Measurements from ENCODE around the gene LPIN1. TPM values are rescaled to one million over a fixed set of nuclear protein-coding genes. Genes with fewer than 3 reads are reported as not detected.

Gene LPIN1
- total RNA-seq: 62.4 TPM
- long read RNA-seq, full-length matches to known transcripts: 11 of 82 reads
- long read RNA-seq, partial matches to known transcripts: 40 of 82 reads
- long read RNA-seq, other reads (novel, unspliced or antisense): 31 of 82 reads

GRCh38 chr2:11746376-11746806 lies at the start of gene LPIN1:
Gene LPIN1, plus strand, starts transcription at chr2:11746632. Its CDS starts 18,910 bp downstream, at chr2:11765542.
- peak; percentile 93 for DNase-seq
- intact Hi-C loops (cut with DNase I): no loop called here

DNA sequence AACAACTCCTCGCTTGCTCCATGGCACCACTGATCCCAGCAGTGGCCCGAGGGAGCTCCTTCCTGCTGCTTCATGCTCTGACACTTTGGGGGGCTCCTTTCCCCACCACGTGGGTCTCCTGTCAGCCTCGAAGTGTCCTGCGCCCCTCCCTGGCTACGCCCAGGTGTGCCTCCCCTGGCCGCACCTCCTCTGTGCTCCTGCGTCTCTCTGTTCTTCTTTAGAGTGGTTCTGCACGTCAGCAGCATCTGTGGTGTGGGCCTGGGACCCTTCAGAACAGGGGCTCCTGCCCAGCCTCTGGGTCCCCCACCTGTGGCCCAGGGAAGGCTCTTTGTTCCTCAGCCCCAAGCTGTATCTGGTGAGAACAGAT lies 49.7 kb upstream of the LPIN1 start:
- ATAC-seq (ENCODE audit: poor library complexity) (no peak), DNase-seq (no peak)
- intact Hi-C loops (cut with DNase I): no loop called here

More at GRCh38 chr2:11746376-11746806, at the start of gene LPIN1:
- peak; percentile 86 for ATAC-seq (ENCODE audit: poor library complexity)

GRCh38 chr2:11697103-11697871 lies 49.1 kb upstream of the LPIN1 start:
- DNase-seq (peak; percentile 70), ATAC-seq (ENCODE audit: poor library complexity) (peak; percentile 37)
- intact Hi-C loops (cut with DNase I): no loop called here

- ATAC-seq (ENCODE audit: poor library complexity) (peak; percentile 84), DNase-seq (peak; percentile 72)
- intact Hi-C loops (cut with DNase I): no loop called here
Observed at GRCh38 chr2:11698009-11698922, 48.2 kb upstream of the LPIN1 start.

- intact Hi-C loops (cut with DNase I): no loop called here
- ATAC-seq (ENCODE audit: poor library complexity) (no peak), DNase-seq (peak; percentile 18)
Observed at GRCh38 chr2:11699686-11700670, 46.5 kb upstream of the LPIN1 start.

DNA sequence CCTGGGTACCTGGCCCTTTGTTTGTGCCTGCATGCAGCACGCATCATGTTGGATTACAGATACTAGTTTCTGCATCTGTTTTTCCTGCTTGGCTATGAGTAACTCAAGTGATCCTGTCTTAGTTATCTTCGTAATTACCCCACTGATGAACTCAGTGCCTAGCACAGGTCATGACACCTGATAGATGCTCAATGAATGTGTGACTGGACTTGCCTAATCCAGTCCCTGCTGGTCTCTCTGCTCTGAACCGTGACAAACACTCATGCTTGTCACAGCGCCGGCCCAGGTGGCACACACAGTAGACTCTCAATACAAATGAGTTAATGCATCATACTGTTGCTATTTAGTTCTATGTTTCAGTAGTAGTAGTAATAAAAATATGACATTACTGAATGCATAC lies 45.2 kb upstream of the LPIN1 start:
- ATAC-seq (ENCODE audit: poor library complexity): no peak
- intact Hi-C loops (cut with DNase I): no loop called here

GRCh38 chr2:11701751-11702301 lies 44.6 kb upstream of the LPIN1 start:
- intact Hi-C loops (cut with DNase I): no loop called here
- ATAC-seq (ENCODE audit: poor library complexity) (no peak), DNase-seq (peak; percentile 64)

More for the DNA sequence above, 45.2 kb upstream of the LPIN1 start:
- DNase-seq: peak; percentile 13

DNA sequence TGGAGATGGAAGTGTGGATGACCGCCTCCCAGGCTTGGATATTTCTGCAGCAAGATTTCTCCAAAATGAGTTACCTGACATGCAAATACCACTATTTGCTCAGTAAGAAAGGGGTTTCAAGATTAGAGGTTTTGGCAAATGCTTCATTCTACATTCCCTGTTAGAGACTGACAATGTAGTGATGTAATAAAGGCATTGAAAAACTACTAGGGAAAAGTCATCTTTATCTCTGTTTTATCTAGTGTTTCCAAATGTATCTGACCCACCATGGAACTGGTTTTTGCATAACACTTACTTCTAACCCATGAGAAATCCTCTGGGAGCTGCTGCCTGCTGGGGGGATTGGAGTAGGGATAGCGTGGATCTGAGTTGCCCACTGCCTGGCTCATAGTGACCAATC lies 43.5 kb upstream of the LPIN1 start:
- ATAC-seq (ENCODE audit: poor library complexity) (no peak), DNase-seq (no peak)
- intact Hi-C loops (cut with DNase I): no loop called here

DNA sequence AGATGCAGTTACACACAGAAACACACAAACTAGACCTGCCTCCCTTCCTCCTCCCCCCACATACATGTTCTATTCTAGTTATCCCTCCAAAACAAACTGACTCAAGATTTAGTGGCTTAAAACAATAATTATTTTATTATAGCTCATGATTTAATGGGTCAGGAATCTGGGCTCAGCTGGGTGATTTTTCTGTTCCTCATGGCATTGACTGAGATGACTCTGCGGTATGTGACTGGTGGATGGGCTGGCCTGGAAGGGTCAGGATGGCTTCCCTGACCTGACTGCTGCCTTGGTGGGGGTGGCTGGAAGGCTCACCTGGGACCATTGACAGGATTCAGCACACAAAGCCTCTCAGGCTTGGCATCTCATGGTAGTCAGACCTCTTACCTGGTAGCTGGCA lies 42.7 kb upstream of the LPIN1 start:
- ATAC-seq (ENCODE audit: poor library complexity): no peak
- no peak for DNase-seq
- intact Hi-C loops (cut with DNase I): no loop called here

DNA sequence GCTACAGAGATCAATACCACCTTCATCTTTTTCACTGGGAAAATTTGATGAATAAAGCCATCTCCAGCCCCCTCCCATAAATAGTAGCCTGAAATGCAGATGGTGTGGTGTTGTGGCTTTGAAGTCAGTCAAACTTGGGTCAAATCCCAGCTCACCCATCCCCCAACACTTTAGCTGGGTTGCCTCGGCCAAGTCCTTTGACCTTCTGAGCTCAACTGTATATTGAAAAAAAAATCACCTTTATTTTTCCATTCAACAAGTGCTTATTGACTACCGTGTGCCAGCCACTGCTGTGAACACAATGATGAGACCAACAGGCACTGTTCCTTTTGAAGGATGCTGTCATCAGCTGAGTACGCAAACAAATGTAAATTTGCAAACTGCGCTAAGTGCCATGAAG lies 41.4 kb upstream of the LPIN1 start:
- ATAC-seq (ENCODE audit: poor library complexity) (no peak), DNase-seq (no peak)
- intact Hi-C loops (cut with DNase I): no loop called here

DNA sequence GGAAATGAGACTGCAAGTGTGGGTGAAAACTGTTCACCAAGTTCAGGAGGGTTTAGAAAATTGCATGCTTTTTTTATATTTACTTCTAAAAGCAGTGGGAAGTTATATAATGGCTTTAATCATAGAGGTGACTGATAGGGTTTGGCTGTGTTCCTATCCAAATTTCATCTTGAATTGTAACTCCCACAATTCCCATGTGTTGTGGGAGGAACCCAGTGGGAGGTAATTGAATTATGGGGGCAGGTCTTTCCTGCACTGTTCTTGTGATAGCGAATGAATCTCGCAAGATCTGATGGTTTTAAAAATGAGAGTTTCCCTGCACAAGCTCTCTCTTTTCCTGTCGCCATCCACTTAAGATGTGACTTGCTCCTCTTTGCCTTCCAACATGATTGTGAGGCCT lies 40.7 kb upstream of the LPIN1 start:
- intact Hi-C loops (cut with DNase I): no loop called here
- no peak for ATAC-seq (ENCODE audit: poor library complexity)

DNA sequence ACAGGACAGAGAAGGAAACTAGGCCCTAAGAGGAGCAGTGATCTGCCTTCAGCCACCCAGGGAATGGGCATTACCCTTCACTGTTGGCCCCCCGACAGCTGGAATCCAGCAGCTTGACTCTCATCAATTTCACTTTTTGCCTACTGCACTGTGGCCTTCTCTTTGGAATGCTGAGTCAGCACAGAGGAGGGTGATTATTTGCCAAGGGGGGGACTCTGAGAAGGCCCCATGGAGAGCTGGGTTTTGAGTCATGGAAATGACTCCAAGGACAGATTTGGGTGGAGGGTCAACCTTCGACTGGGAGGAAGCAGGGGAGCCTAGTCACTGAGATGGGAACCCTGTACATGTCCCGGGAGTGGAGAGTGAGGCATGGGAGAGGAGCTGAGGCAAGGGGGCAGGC lies 38.3 kb upstream of the LPIN1 start:
- no peak for ATAC-seq (ENCODE audit: poor library complexity)
- no peak for DNase-seq
- intact Hi-C loops (cut with DNase I): no loop called here

More for the DNA sequence above, 40.7 kb upstream of the LPIN1 start:
- no peak for DNase-seq

- intact Hi-C loops (cut with DNase I): no loop called here
- ATAC-seq (ENCODE audit: poor library complexity) (no peak), DNase-seq (no peak)
Observed at GRCh38 chr2:11709293-11709692, 37.1 kb upstream of the LPIN1 start.

GRCh38 chr2:11710210-11710609 lies 36.2 kb upstream of the LPIN1 start:
- no peak for DNase-seq
- peak; percentile 41 for ATAC-seq (ENCODE audit: poor library complexity)
- intact Hi-C loops (cut with DNase I): no loop called here

DNA sequence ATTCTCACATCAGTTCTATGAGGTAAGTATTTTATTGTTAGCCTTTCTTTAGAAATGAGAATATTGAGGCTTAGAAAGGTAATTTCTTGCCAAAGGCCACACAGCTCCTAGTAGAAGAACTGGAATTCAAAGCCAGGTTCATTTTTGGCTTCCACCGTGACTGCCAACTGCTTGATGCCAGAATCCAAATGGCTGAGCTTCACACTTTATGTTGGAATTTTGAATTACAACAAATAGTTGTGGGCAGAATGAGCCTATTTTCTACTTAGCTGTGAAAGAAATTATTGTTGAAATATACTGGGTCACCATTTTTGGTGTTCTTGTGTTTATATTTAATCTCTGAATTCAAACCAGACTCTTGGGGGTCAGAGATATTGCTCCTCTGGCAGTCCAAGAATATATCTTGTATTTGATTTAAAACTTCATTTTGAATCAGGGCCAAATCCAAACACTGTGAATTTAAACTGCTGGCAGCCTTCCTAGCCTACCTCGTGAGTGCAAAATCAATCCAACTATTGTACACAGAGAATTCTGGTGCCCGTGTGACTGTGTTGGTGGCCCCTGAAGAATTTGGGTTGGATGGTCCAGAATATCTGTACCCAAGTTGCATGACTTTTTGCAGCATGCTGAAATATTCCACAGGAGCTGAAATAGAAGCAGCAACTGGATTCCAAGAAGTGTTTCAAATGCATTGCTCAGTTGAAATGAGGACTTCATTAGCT lies 35.6 kb upstream of the LPIN1 start:
- intact Hi-C loops (cut with DNase I): no loop called here
- ATAC-seq (ENCODE audit: poor library complexity) (no peak), DNase-seq (no peak)

- ATAC-seq (ENCODE audit: poor library complexity) (no peak), DNase-seq (no peak)
- intact Hi-C loops (cut with DNase I): no loop called here
Observed at GRCh38 chr2:11711354-11711716, 35.1 kb upstream of the LPIN1 start.

- intact Hi-C loops (cut with DNase I): no loop called here
- ATAC-seq (ENCODE audit: poor library complexity) (no peak), DNase-seq (no peak)
Observed at GRCh38 chr2:11711751-11712150, 34.7 kb upstream of the LPIN1 start.

- ATAC-seq (ENCODE audit: poor library complexity) (no peak), DNase-seq (no peak)
- intact Hi-C loops (cut with DNase I): no loop called here
Observed at GRCh38 chr2:11712866-11713265, 33.6 kb upstream of the LPIN1 start.

Measured in Right ventricle myocardium superior (tissue), 1 donor.